C1 segment of cervical spinal cord (tissue), 14 donors: ENCODE results near the gene CES3.
"Not testable (repeated sequence)": the region's sequence is repeated elsewhere in the genome, so short reads cannot be mapped to it uniquely, and the experiment has no call there.

Source experiments
- DNase-seq, 14 donors: peaks; one replicate each; lab custom pipeline; 2025; lab: John Stamatoyannopoulos, UW

CES3 gene

DNA sequence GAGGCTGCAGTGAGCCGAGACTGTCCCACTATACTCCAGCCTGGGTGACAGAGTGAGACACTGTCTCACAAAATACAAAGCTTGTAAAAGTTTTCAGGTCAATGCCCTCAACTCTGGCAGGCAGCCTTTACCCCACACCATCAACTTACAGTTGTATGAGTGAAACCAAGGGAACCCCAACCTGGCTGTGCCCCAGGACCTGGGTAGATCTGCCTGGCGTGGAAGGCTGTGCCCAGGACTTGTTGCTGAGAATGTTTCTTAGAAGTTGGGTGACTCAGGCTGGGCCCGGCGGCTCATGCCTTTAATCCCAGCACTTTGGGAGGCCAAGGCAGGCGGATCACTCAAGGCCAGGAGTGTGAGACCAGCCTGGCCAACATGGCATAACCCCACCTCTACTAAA, 7.8 kb downstream of the CES3 start:
- peak in 1 of 14 donors; percentile 63 for DNase-seq

- no peak for DNase-seq
Measured at GRCh38 chr16:66970775-66971720, 10.0 kb downstream of the CES3 start.

GRCh38 chr16:66972983-66973382, 11.9 kb downstream of the CES3 start:
- no peak for DNase-seq

DNA sequence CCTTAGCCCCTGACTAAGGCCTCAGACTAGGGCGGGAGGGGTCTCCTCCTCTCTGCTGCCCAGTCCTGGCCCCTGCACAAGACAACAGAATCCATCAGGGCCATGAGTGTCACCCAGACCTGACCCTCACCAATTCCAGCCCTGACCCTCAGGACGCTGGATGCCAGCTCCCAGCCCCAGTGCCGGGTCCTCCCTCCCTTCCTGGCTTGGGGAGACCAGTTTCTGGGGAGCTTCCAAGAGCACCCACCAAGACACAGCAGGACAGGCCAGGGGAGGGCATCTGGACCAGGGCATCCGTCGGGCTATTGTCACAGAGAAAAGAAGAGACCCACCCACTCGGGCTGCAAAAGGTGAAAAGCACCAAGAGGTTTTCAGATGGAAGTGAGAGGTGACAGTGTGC, 12.7 kb downstream of the CES3 start:
- DNase-seq = no peak

- DNase-seq = not testable (repeated sequence)
Measured at GRCh38 chr16:66974156-66974931, 13.3 kb downstream of the CES3 start.

- DNase-seq = not testable (repeated sequence)
Measured at GRCh38 chr16:66974932-66975246, 13.8 kb downstream of the CES3 start.

DNA sequence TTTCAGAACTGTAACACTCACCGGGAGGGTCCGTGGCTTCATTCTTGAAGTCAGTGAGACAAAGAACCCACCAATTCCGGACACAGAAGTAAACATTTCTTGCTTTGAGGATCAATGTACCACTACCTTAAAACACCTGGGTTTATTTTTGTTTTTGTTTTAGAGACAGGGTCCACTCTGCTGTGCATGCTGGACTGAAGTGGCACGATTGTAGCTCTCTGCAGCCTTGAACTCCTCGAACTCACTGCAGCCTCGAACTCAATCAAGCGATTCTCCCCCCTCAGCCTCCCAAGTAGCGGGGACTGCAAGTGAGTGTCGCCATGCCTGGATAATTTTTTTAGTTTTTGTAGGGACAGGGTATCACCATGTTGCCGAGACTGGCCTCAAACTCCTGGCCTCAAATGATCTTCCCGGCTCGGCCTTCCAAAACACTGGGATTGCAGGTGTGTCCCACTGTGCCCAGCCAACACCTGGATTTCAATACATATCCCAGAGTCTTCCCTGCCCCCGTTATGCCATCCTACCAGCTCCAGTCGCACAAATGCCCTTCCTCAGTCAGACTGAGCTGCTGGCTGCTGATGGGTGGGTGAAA, 14.3 kb downstream of the CES3 start:
- no peak for DNase-seq

GRCh38 chr16:66976746-66977145, 15.7 kb downstream of the CES3 start:
- no peak for DNase-seq

DNA sequence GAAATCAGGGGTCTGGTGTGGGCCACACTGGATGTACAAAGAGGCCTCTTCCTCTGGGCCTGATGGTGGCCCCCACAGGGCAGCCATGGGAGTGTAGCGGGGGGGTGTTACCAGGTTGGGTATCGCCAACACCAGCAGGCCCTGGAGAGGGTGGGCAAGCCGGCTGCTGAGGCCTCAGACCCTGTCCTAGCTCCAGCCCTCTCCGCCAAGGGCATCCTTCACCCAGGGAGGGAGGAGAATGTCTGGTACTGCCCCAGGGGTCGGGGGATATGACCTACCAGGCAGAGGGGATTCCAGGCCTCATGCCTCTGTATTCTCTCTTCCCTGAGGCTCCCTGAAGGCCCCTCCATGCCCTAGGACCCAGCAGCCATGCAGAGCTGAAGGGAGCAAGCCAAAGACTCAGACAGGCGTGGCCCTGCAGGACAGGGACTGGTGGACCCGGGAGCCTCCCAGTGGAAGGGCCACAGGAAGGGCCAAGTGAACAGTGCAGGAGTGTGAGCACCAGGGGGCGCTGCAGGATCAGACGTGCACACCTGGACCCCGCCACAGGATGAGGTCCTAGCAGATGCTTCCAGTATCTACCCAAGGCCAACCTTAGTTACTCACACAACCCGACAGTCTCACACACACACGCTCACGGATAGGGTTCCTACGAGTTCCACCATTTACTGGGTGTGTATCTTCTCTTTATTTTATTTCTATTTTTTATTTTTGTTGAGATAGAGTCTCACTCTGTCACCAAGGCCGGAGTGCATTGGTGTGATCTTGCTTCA, 16.5 kb downstream of the CES3 start:
- peak in 13 of 14 donors; percentile 29 to 91 (median 73) for DNase-seq

DNA sequence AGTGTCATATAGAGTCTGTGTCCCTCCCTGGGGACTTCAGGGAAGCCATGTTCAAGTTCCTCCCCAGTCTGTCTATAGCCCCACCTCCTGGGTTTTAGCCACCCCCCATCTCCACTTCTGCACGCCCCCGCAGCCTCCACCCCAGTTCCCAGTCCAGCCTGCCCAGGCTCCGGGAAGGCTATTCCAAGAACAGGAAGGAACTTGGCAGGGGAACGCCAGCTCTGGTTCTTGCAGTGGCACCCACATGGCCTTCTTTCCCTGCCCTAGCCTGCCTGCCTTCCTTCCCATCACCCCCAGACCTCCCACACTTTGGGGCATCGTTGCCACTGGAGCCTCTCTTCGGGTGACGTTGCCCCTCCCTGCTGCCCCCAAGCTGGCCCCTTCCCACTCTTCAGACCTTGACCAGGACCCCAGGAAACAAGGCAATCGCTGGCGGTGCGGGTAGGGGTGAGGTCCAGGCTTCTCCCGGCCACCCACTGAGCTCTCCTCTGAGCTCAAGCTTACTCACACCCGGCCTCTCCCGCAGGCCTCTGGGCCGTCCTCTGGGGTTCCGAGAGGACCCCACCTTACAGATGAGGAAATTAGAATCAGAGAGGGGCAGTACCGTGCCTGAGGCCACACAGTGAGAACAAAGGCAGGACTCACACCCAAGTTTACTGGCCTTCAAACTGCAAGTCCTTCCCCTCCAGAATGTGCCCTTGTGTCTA, 18.1 kb downstream of the CES3 start:
- peak in 1 of 14 donors; percentile 56 for DNase-seq

DNA sequence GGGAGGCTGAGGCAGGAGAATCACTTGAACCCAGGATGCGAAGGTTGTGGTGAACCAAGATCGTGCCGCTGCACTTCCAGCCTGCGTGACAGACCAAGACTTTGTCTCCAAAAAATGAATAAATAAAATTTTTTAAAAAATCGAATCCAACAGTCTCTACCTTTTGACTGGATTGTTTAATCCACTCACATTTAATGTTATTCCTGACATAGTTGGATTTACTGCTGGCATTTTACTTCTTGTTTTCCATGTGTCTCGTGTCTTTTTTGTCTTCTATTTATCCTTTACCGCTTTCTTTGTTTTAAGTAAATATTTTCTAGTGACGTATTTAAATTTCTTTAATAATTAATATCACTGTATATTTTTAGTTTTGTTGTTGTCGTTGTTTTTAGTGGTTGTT, 22.0 kb downstream of the CES3 start:
- no peak for DNase-seq

- DNase-seq = no peak
Measured at GRCh38 chr16:66984892-66985311, 23.8 kb downstream of the CES3 start.

DNA sequence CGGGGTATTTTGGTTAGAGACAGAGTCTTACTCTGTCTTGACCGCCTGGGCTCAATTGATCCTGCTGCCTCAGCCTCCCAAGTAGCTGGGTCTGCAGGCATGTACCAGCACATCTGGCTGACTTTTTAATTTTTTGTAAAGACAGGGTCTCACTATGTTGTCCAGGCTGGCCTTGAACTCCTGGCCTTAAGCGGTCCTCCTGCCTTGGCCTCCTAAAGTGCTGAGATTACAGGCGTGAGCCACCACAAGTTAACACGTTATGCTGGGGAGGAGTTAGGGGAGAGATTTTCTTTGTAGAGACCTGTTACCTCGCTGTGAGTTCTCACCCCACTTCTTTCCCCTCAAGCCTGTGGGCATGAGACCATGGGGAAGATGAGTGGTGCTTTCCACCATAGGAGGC, 25.5 kb downstream of the CES3 start:
- DNase-seq = no peak

DNA sequence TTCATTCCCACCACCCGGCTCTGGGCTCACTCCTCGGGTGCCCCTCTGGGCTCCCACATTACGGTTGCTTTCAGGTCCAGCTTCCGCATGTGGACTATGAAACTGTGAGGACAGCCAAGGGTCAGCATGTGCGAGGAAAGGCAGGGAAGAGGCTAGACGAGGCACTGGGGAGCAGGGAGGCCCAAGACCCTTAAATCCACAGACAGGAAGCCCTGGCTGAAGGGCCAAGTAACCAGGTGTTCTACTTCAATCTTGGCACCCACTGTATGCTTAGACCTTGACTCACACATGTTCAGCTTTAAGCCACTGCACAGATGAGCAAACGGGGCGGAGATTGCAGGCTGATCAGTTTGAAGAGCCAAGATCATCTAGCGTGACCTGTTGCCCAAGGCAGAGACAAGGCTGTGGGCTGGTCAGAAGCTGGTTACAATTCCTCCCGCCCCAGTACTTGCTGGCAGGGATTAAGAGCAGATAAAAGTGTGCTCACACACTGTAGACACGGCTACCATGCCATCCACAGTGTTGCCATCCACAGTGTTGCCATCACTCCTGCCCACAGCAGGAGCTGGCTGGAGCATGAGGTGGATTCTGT, 27.2 kb downstream of the CES3 start, which contains the start of gene CES4A:
Gene CES4A (plus strand): TSS at position 393 of the 592 bp plus-strand sequence. CDS start 184 bp downstream, at position 577.
- DNase-seq = no peak

DNA sequence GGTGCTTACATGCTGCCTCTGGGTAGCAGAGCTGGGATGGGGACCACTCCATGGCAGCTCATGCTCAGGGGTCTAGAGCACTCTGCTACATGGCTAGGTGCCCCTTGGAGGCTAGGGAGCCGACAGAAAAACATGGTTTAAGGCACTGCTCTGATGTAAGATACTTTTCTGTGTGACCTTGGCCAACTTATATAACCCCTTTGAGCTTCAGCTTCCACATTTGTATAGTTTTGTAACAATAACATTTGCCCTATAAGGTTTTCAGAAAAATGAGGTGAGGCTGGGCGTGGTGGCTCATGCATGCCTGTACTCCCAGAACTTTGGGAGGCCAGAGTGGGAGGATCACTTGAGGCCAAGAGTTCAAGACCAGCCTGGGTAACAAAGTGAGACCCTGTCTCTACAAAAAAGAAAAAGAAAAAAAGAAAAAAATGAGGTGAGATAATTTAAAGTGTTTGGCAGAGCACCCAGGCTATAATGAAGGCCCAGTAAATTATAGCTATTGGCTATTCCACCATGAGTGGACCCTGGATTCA, 30.5 kb downstream of the CES3 start:
- no peak for DNase-seq

GRCh38 chr16:66993558-66993957, 32.5 kb downstream of the CES3 start:
- not testable (repeated sequence) for DNase-seq

GRCh38 chr16:66996324-66996982, 35.4 kb downstream of the CES3 start:
- peak in 12 of 14 donors; percentile 32 to 84 (median 75) for DNase-seq

- peak in 1 of 14 donors; percentile 20 for DNase-seq
Measured at GRCh38 chr16:66996983-66997358, 35.9 kb downstream of the CES3 start.
